Prostate gland (tissue), 2 donors: Measurements from ENCODE around the gene TMEM43. TPM values are rescaled to one million over a fixed set of nuclear protein-coding genes. Genes with fewer than 3 reads are reported as not detected.
"Not testable (repeated sequence)": the region's sequence is repeated elsewhere in the genome, so short reads cannot be mapped to it uniquely, and the experiment has no call there.

Experiments
- DNase-seq: peaks from one replicate; pipeline ENCODE4 v3.0.0-alpha.2; 2019; ENCODE audit warnings: low spot score
- H3K27ac ChIP-seq, 2 donors: fragments of 200-600 bp; sonication (generic); 2 replicates each; pipeline ENCODE4 v1.5.1; 2017 to 2019
- H3K27me3 ChIP-seq: fragments of 200-600 bp; sonication (generic); replicated peaks from 2 replicates; pipeline ENCODE4 v1.5.1; 2019; ENCODE audit not compliant: insufficient read depth
- H3K36me3 ChIP-seq, 2 donors: fragments of 200-600 bp; sonication (generic); 1 replicate in 1 of 2; 2 replicates in 1 of 2; pipeline versions ENCODE4 v1.5.1 to v1.8.1; 2017 to 2019
- H3K4me1 ChIP-seq: fragments of 200-600 bp; sonication (generic); replicated peaks from 2 replicates; pipeline ENCODE4 v1.5.1; 2019
- H3K4me3 ChIP-seq, 2 donors: fragments of 200-600 bp; sonication (generic); 2 replicates each; pipeline ENCODE4 v1.5.1; 2017 to 2019
- H3K9me3 ChIP-seq: fragments of 200-600 bp; sonication (generic); 2 replicates; pipeline ENCODE4 v1.5.1; 2017
- POLR2A ChIP-seq: fragments of 450-650 bp; IDR thresholded peaks from one replicate; pipeline ENCODE4 v1.6.1; 2016; ENCODE audit warnings: antibody characterized with exemption, mild to moderate bottlenecking
- POLR2AphosphoS5 ChIP-seq: sonication (generic); formaldehyde crosslinking; IDR thresholded peaks from one replicate; pipeline ENCODE4 v1.6.1; 2017; ENCODE audit warnings: antibody characterized with exemption
- WGBS: methylation state at CpG from one replicate; pipeline ENCODE4 v1.1.5; 2018; 5-methylcytosine and 5-hydroxymethylcytosine counted together
- intact Hi-C: fragments of 100-400 bp; cut with DNase I; formaldehyde crosslinking; loops from one replicate; pipeline ENCODE4 v1.14.2; 2022
- total RNA-seq, 2 donors: library from RNA; depleted of rRNA; stranded (reverse); fragments of >200 nt; gene quantifications; one replicate each; pipeline ENCODE4 v1.1.0, GENCODE V29; 2016
- TF ChIP-seq, protein P1 (sequence below), 4 experiments: fragments of 200-600 bp in 2 of 4; fragments of 450-650 bp in 2 of 4; sonication (generic) in 2 of 4; IDR thresholded peaks; 1 replicate in 3 of 4; 2 replicates in 1 of 4; pipeline ENCODE4 v1.5.1; 2016 to 2019; ENCODE audit warnings: antibody characterized with exemption in 4 of 4, mild to moderate bottlenecking in 2 of 4, moderate library complexity in 2 of 4

TMEM43 gene
- total RNA-seq = 10 to 100 TPM; 56.8 to 80.5 TPM

GRCh38 chr3:14124615-14125192 is at the start of gene TMEM43, which contains the start of gene CHCHD4:
Gene TMEM43, plus strand, starts transcription at chr3:14125052. Its CDS starts 142 bp downstream, at chr3:14125194.
Gene CHCHD4, minus strand, starts transcription at chr3:14124870. Its CDS starts 194 bp downstream, at chr3:14124676.
- peak; percentile 99 for DNase-seq
- TF ChIP-seq, protein P1, sequence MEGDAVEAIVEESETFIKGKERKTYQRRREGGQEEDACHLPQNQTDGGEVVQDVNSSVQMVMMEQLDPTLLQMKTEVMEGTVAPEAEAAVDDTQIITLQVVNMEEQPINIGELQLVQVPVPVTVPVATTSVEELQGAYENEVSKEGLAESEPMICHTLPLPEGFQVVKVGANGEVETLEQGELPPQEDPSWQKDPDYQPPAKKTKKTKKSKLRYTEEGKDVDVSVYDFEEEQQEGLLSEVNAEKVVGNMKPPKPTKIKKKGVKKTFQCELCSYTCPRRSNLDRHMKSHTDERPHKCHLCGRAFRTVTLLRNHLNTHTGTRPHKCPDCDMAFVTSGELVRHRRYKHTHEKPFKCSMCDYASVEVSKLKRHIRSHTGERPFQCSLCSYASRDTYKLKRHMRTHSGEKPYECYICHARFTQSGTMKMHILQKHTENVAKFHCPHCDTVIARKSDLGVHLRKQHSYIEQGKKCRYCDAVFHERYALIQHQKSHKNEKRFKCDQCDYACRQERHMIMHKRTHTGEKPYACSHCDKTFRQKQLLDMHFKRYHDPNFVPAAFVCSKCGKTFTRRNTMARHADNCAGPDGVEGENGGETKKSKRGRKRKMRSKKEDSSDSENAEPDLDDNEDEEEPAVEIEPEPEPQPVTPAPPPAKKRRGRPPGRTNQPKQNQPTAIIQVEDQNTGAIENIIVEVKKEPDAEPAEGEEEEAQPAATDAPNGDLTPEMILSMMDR (IDR thresholded peaks at IDR 0.05) = peak in 2 of 4 experiments; percentile 27 to 35
- peak; percentile 98 for TF ChIP-seq POLR2AphosphoS5
- TF ChIP-seq POLR2A = peak; percentile 85
- H3K4me1 ChIP-seq = peaks cover 20% of the 10 kb centered on the region

GRCh38 chr3:14075233-14075632 is 49.6 kb upstream of the TMEM43 start:
- intact Hi-C loops, H3K4me3 ChIP-seq, H3K9me3 ChIP-seq, H3K36me3 ChIP-seq, H3K27ac ChIP-seq, H3K27me3 ChIP-seq, DNase-seq, H3K4me1 ChIP-seq: not testable (repeated sequence)
- WGBS = 81% methylated on average over 3 of the region's 3 CpGs

More at GRCh38 chr3:14124615-14125192, at the start of gene TMEM43, which contains the start of gene CHCHD4:
- H3K9me3 ChIP-seq = no peaks in the 10 kb centered on the region
- intact Hi-C loops = loop anchor here (2.0 to 10.0 kb wide), 3 partner anchors 52 to 330 kb away; no protein-coding TSS in a partner anchor
- peak within 1 kb of the TSS; percentile 89 to 90 for H3K27ac ChIP-seq
- H3K36me3 ChIP-seq = no peaks in the 10 kb centered on the region
- H3K4me3 ChIP-seq = peak within 1 kb of the TSS; percentile 74 to 77
- H3K27me3 ChIP-seq = no peaks in the 10 kb centered on the region
- under 1% methylated on average over 35 of the region's 55 CpGs for WGBS

DNA sequence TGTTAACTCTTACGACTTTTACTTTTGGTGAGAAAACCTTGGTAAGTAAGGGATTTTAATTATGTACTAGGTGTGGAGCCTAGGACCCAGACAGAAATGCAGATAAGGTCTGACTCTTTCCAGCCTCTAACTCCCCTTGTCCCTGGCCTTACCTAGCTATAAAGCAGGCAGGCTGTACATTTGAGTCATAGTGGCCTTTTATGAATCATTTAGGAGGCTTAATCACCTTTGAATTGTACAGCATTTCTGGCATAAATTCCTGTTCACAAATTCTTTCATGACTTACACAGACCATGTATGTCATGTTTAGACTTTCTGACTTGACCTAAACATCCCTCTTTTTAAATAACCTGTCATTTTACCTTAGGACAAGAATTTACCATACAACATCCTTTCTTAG is 47.5 kb upstream of the TMEM43 start:
- H3K36me3 ChIP-seq = no peaks in the 10 kb centered on the region
- no peaks in the 10 kb centered on the region for H3K27me3 ChIP-seq
- no peaks in the 10 kb centered on the region for H3K4me1 ChIP-seq
- no peak for DNase-seq
- 97% methylated on average over 1 of the region's 1 CpG for WGBS
- H3K9me3 ChIP-seq = no peaks in the 10 kb centered on the region
- no peak for TF ChIP-seq POLR2A
- TF ChIP-seq, protein P1 (IDR thresholded peaks at IDR 0.05) = no peak
- no peak for TF ChIP-seq POLR2AphosphoS5
- no peak overlapping the region for H3K4me3 ChIP-seq
- H3K27ac ChIP-seq = no peak overlapping the region
- intact Hi-C loops = no loop called here

DNA sequence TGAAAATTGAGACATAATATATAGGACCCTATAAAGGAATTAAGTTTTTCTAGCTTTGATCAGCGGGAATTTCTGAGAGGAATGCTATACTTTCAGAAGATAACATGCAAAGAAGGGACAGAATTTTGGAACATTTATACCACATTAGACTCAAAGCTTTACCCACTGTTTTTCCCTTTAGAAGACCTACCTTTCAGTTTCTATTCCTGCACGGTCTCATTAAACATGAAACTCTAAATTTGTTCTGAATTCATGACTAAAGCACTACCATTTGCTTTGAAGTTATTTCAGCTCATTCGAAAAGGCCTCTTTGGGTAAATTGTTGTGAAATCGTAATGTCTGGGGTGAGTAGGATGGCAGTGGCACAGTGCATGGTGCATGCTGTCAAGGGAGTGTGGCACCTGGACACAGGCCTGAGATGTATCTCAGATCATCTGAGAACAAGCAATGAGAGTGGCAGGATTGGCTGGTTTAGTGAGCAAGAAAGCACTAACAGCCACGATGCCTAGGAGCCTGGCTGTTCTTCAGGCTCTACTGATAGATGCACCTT is 42.7 kb upstream of the TMEM43 start:
- Histone ChIP-seq H3K27ac (no peak overlapping the region), H3K4me1 (no peaks in the 10 kb centered on the region), H3K27me3 (no peaks in the 10 kb centered on the region), H3K4me3 (no peak overlapping the region), H3K9me3 (no peaks in the 10 kb centered on the region), H3K36me3 (no peaks in the 10 kb centered on the region)
- DNase-seq = no peak
- WGBS = 87% methylated on average over 5 of the region's 5 CpGs
- TF ChIP-seq, protein P1 (IDR thresholded peaks at IDR 0.05) = no peak
- intact Hi-C loops = no loop called here

DNA sequence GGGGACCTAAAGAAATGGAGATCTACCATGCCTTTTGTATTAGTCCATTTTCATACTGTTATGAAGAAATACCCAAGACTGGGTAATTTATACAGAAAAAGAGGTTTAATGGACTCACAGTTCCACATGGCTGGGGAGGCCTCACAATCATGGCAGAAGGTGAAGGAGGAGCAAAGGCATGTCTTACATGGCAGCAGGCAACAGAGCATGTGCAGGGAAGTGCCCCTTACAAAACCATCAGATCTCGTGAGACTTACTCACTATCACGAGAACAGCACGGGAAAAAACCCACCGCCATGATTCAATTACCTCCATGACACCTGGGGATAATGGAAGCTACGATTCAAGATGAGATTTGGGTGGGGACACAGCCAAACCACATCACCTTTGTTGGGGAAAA is 37.4 kb upstream of the TMEM43 start:
- intact Hi-C loops, DNase-seq: not testable (repeated sequence)
- WGBS = 88% methylated on average over 5 of the region's 5 CpGs

GRCh38 chr3:14091959-14092358 is 32.9 kb upstream of the TMEM43 start:
- intact Hi-C loops = not testable (repeated sequence)

More for the DNA sequence above, 37.4 kb upstream of the TMEM43 start:
- not testable (repeated sequence) for H3K27me3 ChIP-seq, H3K9me3 ChIP-seq, H3K27ac ChIP-seq, H3K4me3 ChIP-seq, H3K36me3 ChIP-seq, H3K4me1 ChIP-seq

More at GRCh38 chr3:14091959-14092358, 32.9 kb upstream of the TMEM43 start:
- not testable (repeated sequence) for H3K9me3 ChIP-seq, H3K36me3 ChIP-seq, DNase-seq, H3K4me3 ChIP-seq, H3K27ac ChIP-seq, H3K27me3 ChIP-seq, H3K4me1 ChIP-seq
- WGBS = 98% methylated on average over 2 of the region's 5 CpGs
